Measurements from ENCODE around the gene MAP1LC3B2. TPM values are rescaled to one million over a fixed set of nuclear protein-coding genes. Genes with fewer than 3 reads are reported as not detected.

MAP1LC3B2 gene
- total RNA-seq, 1 experiment from 2014 or later: 1.5 TPM

- peaks cover 2% of the 10 kb centered on the region for H3K27me3 Mint-ChIP-seq (ENCODE audit: low read depth)
- Histone ChIP-seq H3K14ac (ENCODE audit: insufficient read depth, low read length) (no peak overlapping the region), H3K4me2 (ENCODE audit: insufficient read depth, insufficient read length, low read length) (no peak overlapping the region), H3K18ac (ENCODE audit: insufficient read length, low read depth, low read length) (no peak overlapping the region), H4K20me1 (ENCODE audit: control insufficient read depth, insufficient read depth, insufficient read length) (no peaks in the 10 kb centered on the region), H2BK120ac (ENCODE audit: low read depth, low read length, poor library complexity, severe bottlenecking) (no peak overlapping the region), H3K4ac (ENCODE audit: low read depth, low read length) (no peak overlapping the region), H3K4me1 (ENCODE audit: insufficient read depth, low read length) (no peaks in the 10 kb centered on the region; the same call in 1 of the 2 replicates), H3K79me2 (ENCODE audit: insufficient read depth, low read length) (no peaks in the 10 kb centered on the region), H3K23me2 (ENCODE audit: insufficient read length, low read depth, low read length, poor library complexity, severe bottlenecking) (no peaks in the 10 kb centered on the region), H2BK20ac (ENCODE audit: low read depth, low read length, poor library complexity, severe bottlenecking) (no peak overlapping the region), H3K79me1 (ENCODE audit: insufficient read depth, low read depth, low read length, poor library complexity, severe bottlenecking) (no peaks in the 10 kb centered on the region), H2BK12ac (ENCODE audit: insufficient read length, low read depth, low read length) (no peak overlapping the region), H4K5ac (ENCODE audit: insufficient read length, low read depth, low read length) (no peak overlapping the region), H3K9me3 (ENCODE audit: control insufficient read depth, low read depth, low read length) (no peaks in the 10 kb centered on the region), H3K27me3 (ENCODE audit: insufficient read depth, low read length) (no peaks in the 10 kb centered on the region), H2AK5ac (ENCODE audit: insufficient read length, low read length) (no peak overlapping the region), H3K56ac (ENCODE audit: insufficient read length, low read depth, low read length) (no peak overlapping the region), H3K23ac (ENCODE audit: insufficient read length, low read depth, low read length) (no peak overlapping the region), H2AFZ (ENCODE audit: low read length) (no peak overlapping the region), H3T11ph (ENCODE audit: low read length) (no peak overlapping the region), H3K9ac (ENCODE audit: extremely low read depth, insufficient read length, low read length) (no peak overlapping the region), H3K27ac (ENCODE audit: insufficient read length, low read depth, low read length) (no peak overlapping the region), H2BK15ac (ENCODE audit: low read depth, low read length) (no peak overlapping the region), H4K8ac (replicated peaks; ENCODE audit: insufficient read length, low read depth, low read length) (no peak overlapping the region), H4K91ac (ENCODE audit: insufficient read length, low read depth, low read length) (no peak overlapping the region), H2BK5ac (ENCODE audit: insufficient read length, low read length) (no peak overlapping the region)
- no peak for TF ChIP-seq CTCF (conservative IDR thresholded peaks at IDR 0.05)
- no peaks in the 10 kb centered on the region; a peak in 1 of 7 replicates for H3K36me3 Mint-ChIP-seq (ENCODE audit: insufficient read depth in 1 of 3, low read depth in 3 of 3)
- H3K27ac Mint-ChIP-seq: no peak overlapping the region
- peaks cover 31 to 40% of the 10 kb centered on the region in 2 experiments for H3K4me1 Mint-ChIP-seq
- WGBS (ENCODE audit: extremely low coverage, insufficient read length, low lambda C conversion rate): no CpG with 5 or more reads among the region's 22 CpGs
- no peaks in the 10 kb centered on the region; a peak in 1 of 5 replicates for H3K9me3 Mint-ChIP-seq
- H3K4me3 Mint-ChIP-seq: no peak overlapping the region
- DNase-seq: no peak
Measured at GRCh38 chr12:116598311-116599284, 39.4 kb downstream of the MAP1LC3B2 start.
